Endothelial cell (in vitro differentiated cells): ENCODE results near the gene CRTC3. TPM values are rescaled to one million over a fixed set of nuclear protein-coding genes. Genes with fewer than 3 reads are reported as not detected.

ENCODE experiments used
- DNase-seq: peaks from one replicate; pipeline ENCODE4 v3.0.0; 2021; ENCODE audit warnings: low spot score
- H3K27ac Mint-ChIP-seq: one replicate; pipeline ENCODE4 v1.8.0; 2021; ENCODE audit warnings: mixed read lengths, inconsistent platforms; ENCODE audit not compliant: unreplicated experiment
- H3K27me3 Mint-ChIP-seq: one replicate; pipeline ENCODE4 v1.8.0; 2021; ENCODE audit warnings: mild to moderate bottlenecking, moderate library complexity, mixed read lengths, inconsistent platforms; ENCODE audit not compliant: unreplicated experiment
- H3K36me3 Mint-ChIP-seq: one replicate; pipeline ENCODE4 v1.8.0; 2021; ENCODE audit warnings: mild to moderate bottlenecking, low read depth, mixed read lengths, inconsistent platforms; ENCODE audit not compliant: unreplicated experiment
- H3K4me1 Mint-ChIP-seq: one replicate; pipeline ENCODE4 v1.8.0; 2021; ENCODE audit warnings: mild to moderate bottlenecking, mixed read lengths, inconsistent platforms; ENCODE audit not compliant: unreplicated experiment
- H3K4me3 Mint-ChIP-seq: one replicate; pipeline ENCODE4 v1.8.0; 2021; ENCODE audit warnings: mild to moderate bottlenecking, mixed read lengths, inconsistent platforms; ENCODE audit not compliant: unreplicated experiment
- H3K9me3 Mint-ChIP-seq: one replicate; pipeline ENCODE4 v1.8.0; 2021; ENCODE audit warnings: mixed read lengths, inconsistent platforms; ENCODE audit not compliant: unreplicated experiment
- total RNA-seq: library from RNA; stranded (reverse); fragmentation: NEBNext Ultra II Directional; extraction: Animal tissue kit (Norgen Biotek cat#: 25700); gene quantifications from one replicate; pipeline ENCODE4 v1.2.1, GENCODE V29; 2021; ENCODE audit not compliant: unreplicated experiment
- TF ChIP-seq, protein P1 (sequence below): fragments of 200-600 bp; sonication (generic); IDR thresholded peaks from one replicate; pipeline ENCODE4 v1.5.0; 2021; ENCODE audit warnings: antibody characterized with exemption; ENCODE audit not compliant: unreplicated experiment

CRTC3 gene
- total RNA-seq, 1 donor from 2014 or later: 27.1 TPM

GRCh38 chr15:90599116-90599515 lies 69.4 kb downstream of the CRTC3 start:
- peaks cover 22% of the 10 kb centered on the region for H3K4me1 Mint-ChIP-seq
- H3K4me3 Mint-ChIP-seq: no peak overlapping the region
- peaks cover 3% of the 10 kb centered on the region for H3K27me3 Mint-ChIP-seq
- H3K9me3 Mint-ChIP-seq: no peaks in the 10 kb centered on the region
- DNase-seq: no peak
- TF ChIP-seq, protein P1, sequence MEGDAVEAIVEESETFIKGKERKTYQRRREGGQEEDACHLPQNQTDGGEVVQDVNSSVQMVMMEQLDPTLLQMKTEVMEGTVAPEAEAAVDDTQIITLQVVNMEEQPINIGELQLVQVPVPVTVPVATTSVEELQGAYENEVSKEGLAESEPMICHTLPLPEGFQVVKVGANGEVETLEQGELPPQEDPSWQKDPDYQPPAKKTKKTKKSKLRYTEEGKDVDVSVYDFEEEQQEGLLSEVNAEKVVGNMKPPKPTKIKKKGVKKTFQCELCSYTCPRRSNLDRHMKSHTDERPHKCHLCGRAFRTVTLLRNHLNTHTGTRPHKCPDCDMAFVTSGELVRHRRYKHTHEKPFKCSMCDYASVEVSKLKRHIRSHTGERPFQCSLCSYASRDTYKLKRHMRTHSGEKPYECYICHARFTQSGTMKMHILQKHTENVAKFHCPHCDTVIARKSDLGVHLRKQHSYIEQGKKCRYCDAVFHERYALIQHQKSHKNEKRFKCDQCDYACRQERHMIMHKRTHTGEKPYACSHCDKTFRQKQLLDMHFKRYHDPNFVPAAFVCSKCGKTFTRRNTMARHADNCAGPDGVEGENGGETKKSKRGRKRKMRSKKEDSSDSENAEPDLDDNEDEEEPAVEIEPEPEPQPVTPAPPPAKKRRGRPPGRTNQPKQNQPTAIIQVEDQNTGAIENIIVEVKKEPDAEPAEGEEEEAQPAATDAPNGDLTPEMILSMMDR: no peak
- no peak overlapping the region for H3K27ac Mint-ChIP-seq
- peaks cover 2% of the 10 kb centered on the region for H3K36me3 Mint-ChIP-seq

- Mint-ChIP-seq H3K4me3 (no peak overlapping the region), H3K27me3 (peaks cover 3% of the 10 kb centered on the region), H3K36me3 (no peaks in the 10 kb centered on the region), H3K4me1 (peaks cover 22% of the 10 kb centered on the region), H3K27ac (no peak overlapping the region), H3K9me3 (no peaks in the 10 kb centered on the region)
- TF ChIP-seq, protein P1: no peak
- no peak for DNase-seq
These were observed 69.9 kb downstream of the CRTC3 start for GRCh38 chr15:90599644-90600043.

- Mint-ChIP-seq H3K36me3 (no peaks in the 10 kb centered on the region), H3K4me3 (no peak overlapping the region), H3K27me3 (peaks cover under 1% of the 10 kb centered on the region), H3K4me1 (peaks cover 22% of the 10 kb centered on the region), H3K27ac (peak overlapping the region; percentile 32), H3K9me3 (no peaks in the 10 kb centered on the region)
- DNase-seq: no peak
- TF ChIP-seq, protein P1: no peak
These were observed 71.2 kb downstream of the CRTC3 start for GRCh38 chr15:90600954-90601353.

DNA sequence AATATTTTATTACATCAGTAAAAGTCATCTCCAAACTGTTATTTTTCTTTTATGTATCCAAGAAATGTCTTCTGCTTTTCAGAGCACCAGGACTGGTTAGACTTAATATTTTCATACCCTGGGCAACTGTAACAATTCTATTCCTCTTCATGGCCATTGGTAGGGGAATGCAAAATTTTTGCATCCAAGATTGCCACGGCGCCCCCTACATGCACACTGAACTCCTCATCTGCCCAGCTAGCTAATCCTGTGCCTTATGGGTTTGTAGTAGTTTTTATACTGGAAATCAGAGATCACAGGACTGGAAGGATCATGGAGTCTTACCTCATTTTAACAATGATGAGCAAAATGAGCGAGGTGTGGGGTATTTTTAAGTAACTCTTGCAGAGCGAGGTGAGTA lies 74.2 kb downstream of the CRTC3 start:
- Mint-ChIP-seq H3K9me3 (no peaks in the 10 kb centered on the region), H3K4me3 (no peak overlapping the region), H3K36me3 (no peaks in the 10 kb centered on the region), H3K27me3 (no peaks in the 10 kb centered on the region), H3K4me1 (peaks cover 7% of the 10 kb centered on the region), H3K27ac (no peak overlapping the region)
- no peak for DNase-seq
- TF ChIP-seq, protein P1: no peak

- Mint-ChIP-seq H3K27ac (no peak overlapping the region), H3K4me1 (peaks cover 3% of the 10 kb centered on the region), H3K9me3 (no peaks in the 10 kb centered on the region), H3K4me3 (no peak overlapping the region), H3K36me3 (no peaks in the 10 kb centered on the region), H3K27me3 (peaks cover 2% of the 10 kb centered on the region)
- DNase-seq: no peak
- TF ChIP-seq, protein P1: no peak
These were observed 76.9 kb downstream of the CRTC3 start for GRCh38 chr15:90606641-90607040.
